Measurements from ENCODE around the gene MAN2B2. TPM values are rescaled to one million over a fixed set of nuclear protein-coding genes. Genes with fewer than 3 reads are reported as not detected.

Gene MAN2B2
- total RNA-seq, 4 donors from 2014 or later: 23.1 to 41.2 (median 32.5) TPM

DNA sequence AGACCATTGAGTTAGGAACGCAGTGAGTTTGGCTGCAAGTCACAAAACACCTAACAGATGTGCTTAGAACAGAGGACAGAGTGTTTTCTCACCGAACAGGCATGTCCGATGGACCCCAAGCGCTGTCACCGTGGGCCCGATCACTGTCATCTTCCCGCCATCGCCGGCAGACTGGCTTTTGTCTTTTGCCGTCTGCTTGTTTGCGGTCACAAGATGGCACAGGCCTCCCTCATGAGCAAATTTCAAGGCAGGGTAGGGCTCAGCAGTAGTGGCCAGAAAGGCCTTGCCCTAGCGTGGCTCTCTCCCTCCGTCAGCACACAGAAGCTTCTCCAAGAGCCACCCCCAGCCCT is 44.1 kb downstream of the MAN2B2 start:
- DNase-seq: no peak
- peaks cover 0 to 63% (median 0%) of the 10 kb centered on the region in 3 donors for H3K36me3 ChIP-seq

DNA sequence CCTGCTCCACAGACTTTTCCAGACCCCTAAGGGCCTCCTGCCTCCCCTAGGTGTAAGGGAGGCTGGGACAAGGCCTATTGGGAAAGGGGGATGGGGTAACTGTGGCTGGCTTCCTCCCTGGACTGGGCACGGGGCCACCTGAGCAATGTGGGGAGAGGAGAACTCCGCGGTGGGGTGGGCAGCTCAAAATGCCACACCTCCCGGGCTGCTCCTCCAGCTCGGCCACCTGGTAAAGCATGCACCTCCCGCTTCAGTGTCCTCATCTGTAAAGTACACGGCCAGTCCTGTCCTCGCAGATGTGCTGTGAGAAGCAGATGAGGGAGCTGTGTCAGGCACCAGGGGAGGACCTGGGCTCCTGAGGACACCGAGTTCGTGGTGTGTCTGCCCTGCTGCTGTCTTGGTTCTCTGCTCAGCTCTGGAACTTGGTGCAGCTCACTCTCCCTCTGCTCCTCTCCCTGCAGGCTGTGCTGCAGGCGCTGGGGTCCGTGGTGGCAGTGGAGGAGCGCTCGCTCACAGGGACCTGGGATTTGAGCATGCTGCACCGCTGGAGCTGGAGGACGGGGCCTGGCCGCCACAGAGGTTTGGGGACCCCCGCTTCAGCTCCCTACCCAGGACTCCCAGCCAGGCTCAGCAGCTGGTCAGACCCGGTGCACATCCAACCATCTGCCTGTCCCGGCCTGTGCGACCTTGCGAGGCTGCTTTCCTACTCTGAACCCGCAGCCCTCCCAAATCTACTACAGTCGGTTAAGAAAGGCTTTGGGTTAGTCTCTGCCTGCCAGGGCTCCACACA is 44.7 kb downstream of the MAN2B2 start:
- Histone ChIP-seq H3K36me3 (peaks cover 0 to 58% (median 0%) of the 10 kb centered on the region in 3 donors), H3K9me3 (no peaks in the 10 kb centered on the region), H3K4me3 (no peak overlapping the region), H3K27me3 (no peaks in the 10 kb centered on the region), H3K27ac (no peak overlapping the region), H3K4me1 (no peaks in the 10 kb centered on the region)
- DNase-seq: no peak
- no peak for TF ChIP-seq POLR2A (IDR thresholded peaks at IDR 0.05)

More for the DNA sequence above, 44.1 kb downstream of the MAN2B2 start:
- TF ChIP-seq, protein P1, sequence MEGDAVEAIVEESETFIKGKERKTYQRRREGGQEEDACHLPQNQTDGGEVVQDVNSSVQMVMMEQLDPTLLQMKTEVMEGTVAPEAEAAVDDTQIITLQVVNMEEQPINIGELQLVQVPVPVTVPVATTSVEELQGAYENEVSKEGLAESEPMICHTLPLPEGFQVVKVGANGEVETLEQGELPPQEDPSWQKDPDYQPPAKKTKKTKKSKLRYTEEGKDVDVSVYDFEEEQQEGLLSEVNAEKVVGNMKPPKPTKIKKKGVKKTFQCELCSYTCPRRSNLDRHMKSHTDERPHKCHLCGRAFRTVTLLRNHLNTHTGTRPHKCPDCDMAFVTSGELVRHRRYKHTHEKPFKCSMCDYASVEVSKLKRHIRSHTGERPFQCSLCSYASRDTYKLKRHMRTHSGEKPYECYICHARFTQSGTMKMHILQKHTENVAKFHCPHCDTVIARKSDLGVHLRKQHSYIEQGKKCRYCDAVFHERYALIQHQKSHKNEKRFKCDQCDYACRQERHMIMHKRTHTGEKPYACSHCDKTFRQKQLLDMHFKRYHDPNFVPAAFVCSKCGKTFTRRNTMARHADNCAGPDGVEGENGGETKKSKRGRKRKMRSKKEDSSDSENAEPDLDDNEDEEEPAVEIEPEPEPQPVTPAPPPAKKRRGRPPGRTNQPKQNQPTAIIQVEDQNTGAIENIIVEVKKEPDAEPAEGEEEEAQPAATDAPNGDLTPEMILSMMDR (IDR thresholded peaks at IDR 0.05): no peak
- TF ChIP-seq POLR2A (IDR thresholded peaks at IDR 0.05): no peak
- Histone ChIP-seq H3K9me3 (no peaks in the 10 kb centered on the region), H3K27me3 (no peaks in the 10 kb centered on the region), H3K4me1 (no peaks in the 10 kb centered on the region), H3K27ac (no peak overlapping the region), H3K4me3 (no peak overlapping the region)

DNA sequence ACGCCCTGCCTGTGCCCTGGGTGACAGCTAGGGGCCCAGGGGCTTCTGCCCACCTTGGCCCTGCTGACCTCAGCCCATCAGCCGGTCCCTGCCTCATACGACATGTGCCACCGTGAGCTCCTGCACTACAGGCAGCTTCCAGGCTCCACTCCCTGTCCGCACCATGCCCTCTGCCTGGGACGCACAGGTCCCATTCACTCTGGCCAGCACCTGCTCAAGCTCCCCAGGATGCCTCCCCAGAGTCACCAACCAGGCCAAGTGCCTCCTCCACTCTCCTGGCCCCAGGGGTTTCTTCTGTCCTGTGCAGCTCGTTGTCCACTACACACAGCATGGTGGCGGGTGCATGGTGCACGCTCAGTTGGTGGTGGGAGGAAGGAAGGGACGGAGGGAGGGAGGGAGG is 45.3 kb downstream of the MAN2B2 start:
- H3K27ac ChIP-seq: no peak overlapping the region
- TF ChIP-seq, protein P1 (IDR thresholded peaks at IDR 0.05): no peak
- no peak for TF ChIP-seq POLR2A (IDR thresholded peaks at IDR 0.05)
- no peak for DNase-seq
- H3K4me1 ChIP-seq: no peaks in the 10 kb centered on the region
- no peak overlapping the region for H3K4me3 ChIP-seq
- H3K9me3 ChIP-seq: no peaks in the 10 kb centered on the region
- H3K36me3 ChIP-seq: peaks cover 0 to 51% (median 0%) of the 10 kb centered on the region in 3 donors
- H3K27me3 ChIP-seq: no peaks in the 10 kb centered on the region

DNA sequence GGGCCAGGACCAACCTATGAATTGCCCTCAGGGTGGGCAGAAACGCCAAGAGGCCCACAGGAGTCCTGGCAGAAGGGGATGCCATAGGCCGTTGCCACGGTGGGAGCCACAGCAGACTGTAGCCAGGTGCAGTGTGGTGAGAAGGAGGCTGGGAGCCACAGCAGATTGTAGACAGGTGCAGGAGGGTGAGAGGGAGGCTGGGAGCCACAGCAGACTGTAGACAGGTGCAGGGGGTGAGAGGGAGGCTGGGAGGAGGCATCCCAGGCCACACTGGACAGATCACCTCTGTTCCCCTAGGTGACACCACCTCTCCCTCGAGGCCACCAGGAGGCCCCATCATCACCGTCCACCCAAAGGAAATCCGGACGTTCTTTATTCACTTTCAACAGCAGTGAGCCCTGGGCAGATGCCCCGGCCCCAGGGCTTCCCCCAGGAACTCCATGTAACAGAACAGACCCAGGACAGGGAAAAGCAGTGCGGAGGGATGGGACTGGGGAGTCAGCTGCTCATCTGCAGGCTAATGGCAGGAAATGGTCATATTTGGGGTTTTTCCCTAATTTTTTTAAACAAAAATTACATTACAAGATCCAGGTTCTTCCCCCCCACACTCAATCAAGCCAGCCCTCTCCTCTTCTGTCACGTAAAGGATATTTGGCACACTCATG is 46.0 kb downstream of the MAN2B2 start:
- no peaks in the 10 kb centered on the region for H3K9me3 ChIP-seq
- TF ChIP-seq POLR2A (IDR thresholded peaks at IDR 0.05): no peak
- TF ChIP-seq, protein P1 (IDR thresholded peaks at IDR 0.05): no peak
- no peak overlapping the region for H3K27ac ChIP-seq
- H3K27me3 ChIP-seq: no peaks in the 10 kb centered on the region
- no peak overlapping the region for H3K4me3 ChIP-seq
- H3K4me1 ChIP-seq: no peaks in the 10 kb centered on the region
- no peak for DNase-seq
- peaks cover 0 to 45% (median 0%) of the 10 kb centered on the region in 3 donors for H3K36me3 ChIP-seq

DNA sequence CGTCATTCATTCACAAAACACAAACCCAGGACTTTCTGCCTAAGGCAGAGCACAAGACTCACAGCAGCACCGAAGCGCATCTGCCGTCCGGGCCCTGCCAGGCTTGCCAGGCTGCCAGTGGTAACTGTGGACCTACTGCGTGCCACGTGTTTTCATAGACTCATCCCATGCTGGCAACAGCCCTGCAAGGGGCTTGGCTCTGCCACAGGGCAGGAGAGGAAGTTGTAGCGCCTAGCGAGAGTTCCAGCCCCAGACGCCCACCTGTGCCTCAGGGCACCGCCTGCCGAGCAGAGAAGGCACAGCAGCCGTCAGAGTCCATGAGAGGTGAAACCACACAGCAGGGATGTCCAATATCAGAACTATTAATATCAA is 46.6 kb downstream of the MAN2B2 start:
- H3K27ac ChIP-seq: no peak overlapping the region
- H3K4me3 ChIP-seq: no peak overlapping the region
- no peak for DNase-seq
- no peak for TF ChIP-seq POLR2A (IDR thresholded peaks at IDR 0.05)
- TF ChIP-seq, protein P1 (IDR thresholded peaks at IDR 0.05): no peak
- no peaks in the 10 kb centered on the region for H3K27me3 ChIP-seq
- peaks cover 0 to 40% (median 0%) of the 10 kb centered on the region in 3 donors for H3K36me3 ChIP-seq
- no peaks in the 10 kb centered on the region for H3K4me1 ChIP-seq
- no peaks in the 10 kb centered on the region for H3K9me3 ChIP-seq

DNA sequence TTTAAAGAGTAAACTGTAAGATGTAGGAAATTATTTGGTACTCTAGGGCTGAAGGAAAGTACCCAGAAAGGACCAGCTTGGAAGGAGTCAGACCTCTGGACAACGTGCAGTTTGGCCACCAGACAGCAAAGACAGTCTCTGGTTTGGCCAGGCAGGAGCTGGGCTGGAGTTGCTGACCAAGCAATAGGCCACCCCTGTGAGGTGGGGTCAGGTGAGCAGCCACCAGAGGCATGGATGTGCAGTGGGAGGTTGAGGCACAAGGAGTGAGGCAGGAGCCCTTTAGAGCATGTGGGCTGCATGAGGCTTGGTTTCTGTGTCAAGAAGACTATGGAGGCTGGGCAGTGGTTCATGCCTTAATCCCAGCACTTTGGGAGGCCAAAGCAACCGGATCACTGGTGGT is 47.8 kb downstream of the MAN2B2 start:
- peaks cover 0 to 28% (median 0%) of the 10 kb centered on the region in 3 donors for H3K36me3 ChIP-seq
- H3K27me3 ChIP-seq: no peaks in the 10 kb centered on the region
- H3K27ac ChIP-seq: no peak overlapping the region
- H3K9me3 ChIP-seq: no peaks in the 10 kb centered on the region
- no peak overlapping the region for H3K4me3 ChIP-seq
- TF ChIP-seq, protein P1 (IDR thresholded peaks at IDR 0.05): no peak
- no peak for DNase-seq
- no peaks in the 10 kb centered on the region for H3K4me1 ChIP-seq
